Measurements from ENCODE around the gene ERFE.

GRCh38 chr2:238190445-238190844 lies 31.7 kb downstream of the ERFE start:
- no peak for TF ChIP-seq EZH2 (IDR thresholded peaks at IDR 0.05; ENCODE audit: insufficient read depth, poor library complexity, severe bottlenecking)
- TF ChIP-seq EZH2phosphoT487 (IDR thresholded peaks at IDR 0.05; ENCODE audit: insufficient read depth, low read depth): no peak
